Esophagus (tissue), 2 donors: ENCODE data around the gene CEP250. TPM values are rescaled to one million over a fixed set of nuclear protein-coding genes. Genes with fewer than 3 reads are reported as not detected.

Source experiments
- H3K27ac ChIP-seq, 2 donors: one replicate each; pipeline ENCODE4 v1.5.1; 2013; ENCODE audit warnings: low read depth in 2 of 2, mild to moderate bottlenecking in 2 of 2, inconsistent platforms in 1 of 2, low read length in 1 of 2, moderate library complexity in 1 of 2
- H3K27me3 ChIP-seq, 2 donors: one replicate each; pipeline ENCODE4 v1.6.1; 2013; ENCODE audit warnings: low read length in 2 of 2, control low read depth in 1 of 2, mild to moderate bottlenecking in 1 of 2; ENCODE audit not compliant: insufficient read depth in 2 of 2, control insufficient read depth in 1 of 2
- H3K36me3 ChIP-seq, 2 donors: one replicate each; pipeline ENCODE4 v1.6.1; 2013; ENCODE audit warnings: low read length in 1 of 2; ENCODE audit not compliant: control insufficient read depth in 2 of 2, insufficient read depth in 2 of 2
- H3K4me1 ChIP-seq, 2 donors: one replicate each; pipeline ENCODE4 v1.6.1; 2013; ENCODE audit warnings: low read length in 1 of 2; ENCODE audit not compliant: control insufficient read depth in 2 of 2, insufficient read depth in 2 of 2
- H3K4me3 ChIP-seq, 2 donors: one replicate each; pipeline ENCODE4 v1.5.1; 2013; ENCODE audit warnings: low read length in 2 of 2, mild to moderate bottlenecking in 2 of 2, low read depth in 1 of 2, moderate library complexity in 1 of 2
- H3K9me3 ChIP-seq, 2 donors: one replicate each; pipeline ENCODE4 v1.6.1; 2013; ENCODE audit warnings: mild to moderate bottlenecking in 2 of 2, low read depth in 1 of 2, low read length in 1 of 2, moderate library complexity in 1 of 2; ENCODE audit not compliant: control insufficient read depth in 2 of 2, insufficient read depth in 1 of 2
- WGBS, 2 donors: extraction: QIAGEN DNeasy Blood & Tissue Kit; methylation state at CpG; one replicate each; pipeline ENCODE4 v1.1.7; 2013; 5-methylcytosine and 5-hydroxymethylcytosine counted together
- polyA plus RNA-seq, 2 donors: library from polyadenylated mRNA; stranded (reverse); fragments of 200-250 nt; gene quantifications; one replicate each; pipeline ENCODE4 v1.2.3, GENCODE V29; 2013
- donor health status: healthy with polysubstance abuse.
- donor health status: Bipolar disorder and iron deficiency.

Gene CEP250
- polyA plus RNA-seq, 2 donors = 6.8 to 20.7 TPM

- no peak overlapping the region for H3K27ac ChIP-seq
- WGBS, 2 donors = 77 to 80% methylated on average over 9 of the region's 9 CpGs
- no peaks in the 10 kb centered on the region for H3K9me3 ChIP-seq
- no peak overlapping the region for H3K4me3 ChIP-seq
- H3K4me1 ChIP-seq = no peaks in the 10 kb centered on the region
- no peaks in the 10 kb centered on the region for H3K27me3 ChIP-seq
- H3K36me3 ChIP-seq = peaks cover 12 to 21% of the 10 kb centered on the region in 2 donors
Observed at GRCh38 chr20:35467339-35468224, 12.2 kb downstream of the CEP250 start.

- H3K4me1 ChIP-seq = no peaks in the 10 kb centered on the region
- H3K27ac ChIP-seq = no peak overlapping the region
- H3K27me3 ChIP-seq = no peaks in the 10 kb centered on the region
- WGBS, 2 donors = 72% methylated on average over 6 of the region's 6 CpGs
- no peak overlapping the region for H3K4me3 ChIP-seq
- peaks cover 12 to 31% of the 10 kb centered on the region in 2 donors for H3K36me3 ChIP-seq
- H3K9me3 ChIP-seq = no peaks in the 10 kb centered on the region
Observed at GRCh38 chr20:35468671-35469334, 13.4 kb downstream of the CEP250 start.

- no peaks in the 10 kb centered on the region for H3K27me3 ChIP-seq
- no peaks in the 10 kb centered on the region for H3K9me3 ChIP-seq
- peaks cover 5 to 30% of the 10 kb centered on the region in 2 donors for H3K36me3 ChIP-seq
- no peak overlapping the region for H3K27ac ChIP-seq
- WGBS, 2 donors = 88 to 91% methylated on average over 3 of the region's 3 CpGs
- H3K4me1 ChIP-seq = no peaks in the 10 kb centered on the region
- H3K4me3 ChIP-seq = no peak overlapping the region
Observed at GRCh38 chr20:35472209-35472608, 16.8 kb downstream of the CEP250 start.

GRCh38 chr20:35473684-35474083 is 18.3 kb downstream of the CEP250 start:
- Histone ChIP-seq H3K9me3 (no peaks in the 10 kb centered on the region), H3K4me3 (no peak overlapping the region), H3K4me1 (no peaks in the 10 kb centered on the region), H3K36me3 (peaks cover 5 to 25% of the 10 kb centered on the region in 2 donors), H3K27me3 (no peaks in the 10 kb centered on the region), H3K27ac (no peak overlapping the region)
- 85% methylated on average over 8 of the region's 8 CpGs for WGBS, 2 donors

- no peak overlapping the region for H3K27ac ChIP-seq
- no peaks in the 10 kb centered on the region for H3K4me1 ChIP-seq
- H3K9me3 ChIP-seq = no peaks in the 10 kb centered on the region
- H3K36me3 ChIP-seq = peaks cover 6 to 32% of the 10 kb centered on the region in 2 donors
- WGBS, 2 donors = 87 to 95% methylated on average over 2 of the region's 2 CpGs
- no peaks in the 10 kb centered on the region for H3K27me3 ChIP-seq
- H3K4me3 ChIP-seq = no peak overlapping the region
Observed at GRCh38 chr20:35474303-35474871, 19.0 kb downstream of the CEP250 start.

- Histone ChIP-seq H3K4me3 (no peak overlapping the region), H3K27ac (no peak overlapping the region), H3K36me3 (peaks cover 13 to 37% of the 10 kb centered on the region in 2 donors), H3K27me3 (no peaks in the 10 kb centered on the region), H3K9me3 (no peaks in the 10 kb centered on the region), H3K4me1 (no peaks in the 10 kb centered on the region)
- WGBS, 2 donors = 89 to 92% methylated on average over 4 of the region's 4 CpGs
Observed at GRCh38 chr20:35476288-35476687, 20.9 kb downstream of the CEP250 start.

GRCh38 chr20:35478804-35479472 is 23.5 kb downstream of the CEP250 start:
- peaks cover 13 to 22% of the 10 kb centered on the region in 2 donors for H3K36me3 ChIP-seq
- 88 to 91% methylated on average over 16 of the region's 16 CpGs for WGBS, 2 donors
- H3K27ac ChIP-seq = no peak overlapping the region
- H3K4me3 ChIP-seq = no peak overlapping the region
- H3K27me3 ChIP-seq = no peaks in the 10 kb centered on the region
- no peaks in the 10 kb centered on the region for H3K4me1 ChIP-seq
- no peaks in the 10 kb centered on the region for H3K9me3 ChIP-seq

GRCh38 chr20:35479798-35480197 is 24.4 kb downstream of the CEP250 start:
- H3K4me3 ChIP-seq = no peak overlapping the region
- H3K9me3 ChIP-seq = no peaks in the 10 kb centered on the region
- WGBS, 2 donors = 95 to 96% methylated on average over 5 of the region's 5 CpGs
- no peak overlapping the region for H3K27ac ChIP-seq
- H3K4me1 ChIP-seq = no peaks in the 10 kb centered on the region
- H3K36me3 ChIP-seq = peaks cover 13 to 22% of the 10 kb centered on the region in 2 donors
- H3K27me3 ChIP-seq = no peaks in the 10 kb centered on the region

- H3K27ac ChIP-seq = no peak overlapping the region
- no peaks in the 10 kb centered on the region for H3K4me1 ChIP-seq
- no peak overlapping the region for H3K4me3 ChIP-seq
- H3K36me3 ChIP-seq = peaks cover 7 to 16% of the 10 kb centered on the region in 2 donors
- no peaks in the 10 kb centered on the region for H3K27me3 ChIP-seq
- no peaks in the 10 kb centered on the region for H3K9me3 ChIP-seq
- WGBS, 2 donors = 97% methylated on average over 4 of the region's 4 CpGs
Observed at GRCh38 chr20:35487479-35487878, 32.1 kb downstream of the CEP250 start.
